ENCODE data around the gene ZNF516. TPM values are rescaled to one million over a fixed set of nuclear protein-coding genes. Genes with fewer than 3 reads are reported as not detected.
A peak's percentile ranks its signal among the peaks of the same experiment; 100 is the strongest.

ZNF516 gene
- total RNA-seq, 2 experiments from 2014 or later = 1.5 to 2.0 TPM

DNA sequence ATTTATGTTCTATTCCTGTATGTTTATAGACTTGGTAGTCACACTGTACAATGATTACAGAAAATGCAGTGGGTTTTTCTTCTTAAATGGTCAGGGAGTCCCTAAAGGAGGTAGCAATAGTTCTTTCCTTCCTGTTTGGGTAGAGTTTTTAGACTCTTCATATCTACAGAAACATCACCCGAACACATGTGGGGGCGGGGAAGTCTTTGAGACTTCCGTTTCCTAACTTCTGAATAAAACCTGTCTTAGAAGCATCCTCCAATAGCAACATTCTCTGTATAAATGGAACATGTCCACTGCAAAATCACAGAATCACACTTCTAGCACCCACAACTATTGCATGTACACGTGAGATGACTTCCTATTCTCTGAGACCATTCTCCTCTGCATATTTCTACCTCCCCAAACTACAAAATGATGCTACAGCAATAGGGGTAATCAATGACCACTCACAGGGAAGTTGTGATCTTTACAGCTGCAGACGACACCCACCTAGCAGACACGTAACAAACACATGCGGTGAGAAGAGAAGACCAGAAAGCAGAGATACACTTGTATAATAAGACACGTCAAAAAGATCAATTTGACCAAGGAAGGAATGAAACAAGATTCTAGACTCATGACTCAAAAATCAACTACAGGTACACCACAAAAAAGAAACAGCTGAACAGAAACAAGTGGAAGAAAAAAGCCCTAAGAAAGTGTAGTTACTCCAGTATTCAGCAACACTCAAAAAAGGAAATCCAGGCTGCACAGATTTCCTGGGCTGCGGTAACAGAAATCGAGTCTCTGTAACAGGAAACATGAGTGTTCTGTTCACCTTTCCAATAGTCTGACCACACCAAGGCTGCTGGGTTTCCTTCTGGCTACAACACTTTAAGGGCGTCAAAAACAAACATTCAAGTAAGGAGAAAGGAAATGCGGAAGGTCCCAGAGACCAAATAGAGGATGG, 120.4 kb downstream of the ZNF516 start:
- H3K27me3 Mint-ChIP-seq = peaks cover 12% of the 10 kb centered on the region
- peaks cover 41% of the 10 kb centered on the region for H3K4me1 Mint-ChIP-seq
- no peaks in the 10 kb centered on the region for H3K9me3 Mint-ChIP-seq (ENCODE audit: low read depth)
- ATAC-seq (peak; percentile 77), DNase-seq (peak; percentile 62)
- H3K36me3 Mint-ChIP-seq = peaks cover 3% of the 10 kb centered on the region
- H3K27ac Mint-ChIP-seq = peak overlapping the region; percentile 75
- CTCF ChIA-PET = no interaction called here
- H3K4me3 Mint-ChIP-seq = no peak overlapping the region

- H3K4me1 Mint-ChIP-seq = peaks cover 42% of the 10 kb centered on the region
- DNase-seq (no peak), ATAC-seq (no peak)
- no peaks in the 10 kb centered on the region for H3K9me3 Mint-ChIP-seq (ENCODE audit: low read depth)
- CTCF ChIA-PET = interaction anchor here (0.7 kb wide), 1 partner anchor 87 kb away, joined by 3 read pairs; no protein-coding TSS in a partner anchor
- peaks cover 15% of the 10 kb centered on the region for H3K27me3 Mint-ChIP-seq
- H3K4me3 Mint-ChIP-seq = no peak overlapping the region
- no peak overlapping the region for H3K27ac Mint-ChIP-seq
- peaks cover 3% of the 10 kb centered on the region for H3K36me3 Mint-ChIP-seq
These were observed 121.7 kb downstream of the ZNF516 start for GRCh38 chr18:76373297-76373696.

DNA sequence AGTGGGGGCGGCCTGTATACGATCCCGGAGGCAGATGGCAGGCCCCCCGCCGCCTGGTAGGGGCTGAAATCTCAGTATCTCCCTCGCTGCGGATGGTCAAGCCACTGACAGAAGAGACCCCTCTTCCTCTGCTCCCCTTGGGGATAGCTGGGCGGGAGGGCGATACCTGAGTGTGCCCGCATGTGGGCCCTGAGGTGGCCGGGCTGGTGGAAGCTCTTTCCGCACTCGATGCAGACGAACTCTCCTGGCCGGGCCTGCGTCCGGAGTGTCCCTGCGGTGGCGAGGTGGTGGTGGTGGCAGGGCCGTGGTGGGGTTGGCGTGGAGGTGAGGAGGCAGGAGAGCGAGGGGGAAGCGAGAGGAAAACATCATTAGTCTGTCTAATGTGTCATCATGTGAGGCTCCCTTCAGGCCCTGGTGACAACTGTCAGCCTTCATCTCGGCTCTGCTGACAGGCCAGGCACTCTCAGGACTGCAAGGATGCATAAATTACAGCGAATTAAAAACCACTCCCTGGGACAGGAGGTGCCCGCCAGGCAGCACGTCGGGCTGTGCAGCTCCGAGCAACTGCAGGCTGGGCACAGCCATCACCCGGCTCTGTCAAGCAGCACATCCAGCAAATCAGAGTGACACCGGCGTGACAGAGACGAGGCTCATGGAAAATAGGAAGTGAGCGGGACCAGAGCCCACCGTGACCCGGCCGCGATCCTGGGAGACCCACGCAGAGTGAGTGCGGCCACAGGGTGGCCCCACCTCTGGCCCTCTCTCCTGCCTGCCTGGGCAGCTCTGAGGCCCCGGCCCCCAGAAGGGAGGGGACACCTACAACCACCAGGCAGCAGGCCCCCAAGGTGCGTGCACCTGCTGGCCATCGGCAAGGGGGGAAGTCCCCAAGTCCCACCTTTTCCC, 123.5 kb downstream of the ZNF516 start:
- DNase-seq = no peak
- H3K27ac Mint-ChIP-seq = no peak overlapping the region
- no peaks in the 10 kb centered on the region for H3K9me3 Mint-ChIP-seq (ENCODE audit: low read depth)
- peaks cover 36% of the 10 kb centered on the region for H3K4me1 Mint-ChIP-seq
- CTCF ChIA-PET = no interaction called here
- peaks cover 17% of the 10 kb centered on the region for H3K27me3 Mint-ChIP-seq
- H3K36me3 Mint-ChIP-seq = peaks cover 3% of the 10 kb centered on the region
- H3K4me3 Mint-ChIP-seq = no peak overlapping the region
- no peak for ATAC-seq

DNA sequence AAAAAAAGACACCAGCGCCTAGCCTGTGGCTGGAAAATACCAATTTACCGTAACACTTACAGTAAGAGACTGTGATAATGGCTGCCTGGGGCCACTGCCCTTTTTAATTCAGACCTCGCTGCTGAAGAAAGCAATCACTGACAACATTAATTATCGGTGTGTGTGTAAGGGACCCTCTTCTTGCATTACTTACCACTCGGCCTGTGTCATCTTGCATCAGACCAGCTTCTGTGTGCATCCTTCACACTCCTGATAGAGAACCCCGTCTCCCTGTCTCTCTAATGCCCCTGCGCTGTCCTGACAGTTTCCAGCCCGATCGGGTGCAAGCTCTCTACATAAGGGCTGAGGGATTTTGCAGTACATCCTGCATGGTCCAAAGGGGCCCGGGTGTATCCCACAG, 124.4 kb downstream of the ZNF516 start:
- no peak for ATAC-seq
- Mint-ChIP-seq H3K36me3 (peaks cover 3% of the 10 kb centered on the region), H3K4me3 (no peak overlapping the region), H3K27me3 (peaks cover 17% of the 10 kb centered on the region), H3K4me1 (peaks cover 31% of the 10 kb centered on the region), H3K9me3 (ENCODE audit: low read depth) (no peaks in the 10 kb centered on the region), H3K27ac (no peak overlapping the region)
- CTCF ChIA-PET = no interaction called here
- no peak for DNase-seq

- no peak overlapping the region for H3K27ac Mint-ChIP-seq
- H3K9me3 Mint-ChIP-seq (ENCODE audit: low read depth) = no peaks in the 10 kb centered on the region
- no peak overlapping the region for H3K4me3 Mint-ChIP-seq
- CTCF ChIA-PET = no interaction called here
- H3K4me1 Mint-ChIP-seq = peaks cover 27% of the 10 kb centered on the region
- no peak for DNase-seq
- H3K27me3 Mint-ChIP-seq = peaks cover 17% of the 10 kb centered on the region
- H3K36me3 Mint-ChIP-seq = peaks cover 3% of the 10 kb centered on the region
- ATAC-seq = no peak
These were observed 124.8 kb downstream of the ZNF516 start for GRCh38 chr18:76370201-76370600.

DNA sequence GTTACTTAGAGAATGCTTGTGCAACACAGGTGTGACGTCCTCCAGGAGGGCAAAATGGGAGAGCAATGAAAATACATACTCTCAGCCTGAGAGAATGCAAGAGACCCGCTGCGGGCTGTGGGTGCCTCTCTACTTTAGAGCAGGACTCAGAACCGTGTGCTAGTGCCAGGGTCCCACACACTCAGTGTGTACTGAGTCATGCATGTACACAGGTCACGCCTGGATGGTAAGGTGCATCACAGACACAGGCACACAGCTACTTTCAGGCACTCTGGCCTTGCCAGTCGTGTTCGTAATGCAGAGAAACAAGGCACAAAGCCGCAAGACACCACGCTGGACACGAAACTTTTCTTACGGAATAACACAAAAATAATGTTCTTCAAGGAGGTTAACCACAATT, 125.3 kb downstream of the ZNF516 start:
- no peak overlapping the region for H3K4me3 Mint-ChIP-seq
- no peak overlapping the region for H3K27ac Mint-ChIP-seq
- CTCF ChIA-PET = no interaction called here
- peaks cover 2% of the 10 kb centered on the region for H3K36me3 Mint-ChIP-seq
- no peaks in the 10 kb centered on the region for H3K9me3 Mint-ChIP-seq (ENCODE audit: low read depth)
- no peak for ATAC-seq
- H3K4me1 Mint-ChIP-seq = peaks cover 24% of the 10 kb centered on the region
- DNase-seq = no peak
- H3K27me3 Mint-ChIP-seq = peaks cover 17% of the 10 kb centered on the region

GRCh38 chr18:76368976-76369375, 126.1 kb downstream of the ZNF516 start:
- Mint-ChIP-seq H3K36me3 (peaks cover 2% of the 10 kb centered on the region), H3K27ac (no peak overlapping the region)
- DNase-seq = no peak

DNA sequence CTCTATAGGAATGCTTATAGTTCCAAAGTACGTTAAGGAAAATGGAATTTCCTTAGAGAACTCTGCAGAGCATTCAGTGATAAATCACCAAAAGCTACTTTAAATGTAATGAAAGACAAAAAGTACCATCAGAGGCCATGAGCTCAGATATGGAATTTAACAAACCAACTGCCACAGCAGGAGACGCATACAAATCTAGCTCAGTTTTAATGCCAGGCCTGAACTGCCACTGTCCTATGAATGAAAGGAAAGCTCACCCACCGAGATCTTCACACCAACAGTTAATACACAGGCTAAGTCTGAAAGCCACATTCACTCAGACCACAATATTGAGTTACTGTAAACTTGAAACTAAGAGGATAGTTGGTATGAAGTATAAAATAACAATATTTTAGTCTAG, 126.8 kb downstream of the ZNF516 start:
- Mint-ChIP-seq H3K36me3 (peaks cover 2% of the 10 kb centered on the region), H3K9me3 (ENCODE audit: low read depth) (no peaks in the 10 kb centered on the region), H3K4me1 (peaks cover 20% of the 10 kb centered on the region), H3K27me3 (peaks cover 17% of the 10 kb centered on the region), H3K27ac (no peak overlapping the region), H3K4me3 (no peak overlapping the region)
- CTCF ChIA-PET = no interaction called here
- ATAC-seq (no peak), DNase-seq (no peak)

More at GRCh38 chr18:76368976-76369375, 126.1 kb downstream of the ZNF516 start:
- Mint-ChIP-seq H3K4me1 (peaks cover 24% of the 10 kb centered on the region), H3K9me3 (ENCODE audit: low read depth) (no peaks in the 10 kb centered on the region), H3K27me3 (peaks cover 17% of the 10 kb centered on the region), H3K4me3 (no peak overlapping the region)
- CTCF ChIA-PET = no interaction called here
- no peak for ATAC-seq

- no peak overlapping the region for H3K4me3 Mint-ChIP-seq
These were observed 127.6 kb downstream of the ZNF516 start for GRCh38 chr18:76367168-76368125.

GRCh38 chr18:76365561-76365960, 129.5 kb downstream of the ZNF516 start:
- no peak overlapping the region for H3K27ac Mint-ChIP-seq
- peaks cover 16% of the 10 kb centered on the region for H3K4me1 Mint-ChIP-seq
- CTCF ChIA-PET = interaction anchor here (1.2 kb wide), 1 partner anchor 33 kb away, joined by 4 read pairs; no protein-coding TSS in a partner anchor
- DNase-seq = no peak
- no peaks in the 10 kb centered on the region for H3K36me3 Mint-ChIP-seq
- ATAC-seq = no peak
- H3K27me3 Mint-ChIP-seq = peaks cover 10% of the 10 kb centered on the region
- H3K4me3 Mint-ChIP-seq = no peak overlapping the region
- no peaks in the 10 kb centered on the region for H3K9me3 Mint-ChIP-seq (ENCODE audit: low read depth)

More at GRCh38 chr18:76367168-76368125, 127.6 kb downstream of the ZNF516 start:
- H3K27me3 Mint-ChIP-seq = peaks cover 13% of the 10 kb centered on the region
- H3K9me3 Mint-ChIP-seq (ENCODE audit: low read depth) = no peaks in the 10 kb centered on the region
- H3K4me1 Mint-ChIP-seq = peaks cover 16% of the 10 kb centered on the region
- no peak overlapping the region for H3K27ac Mint-ChIP-seq
- no peaks in the 10 kb centered on the region for H3K36me3 Mint-ChIP-seq
- CTCF ChIA-PET = no interaction called here
- DNase-seq (no peak), ATAC-seq (no peak)

DNA sequence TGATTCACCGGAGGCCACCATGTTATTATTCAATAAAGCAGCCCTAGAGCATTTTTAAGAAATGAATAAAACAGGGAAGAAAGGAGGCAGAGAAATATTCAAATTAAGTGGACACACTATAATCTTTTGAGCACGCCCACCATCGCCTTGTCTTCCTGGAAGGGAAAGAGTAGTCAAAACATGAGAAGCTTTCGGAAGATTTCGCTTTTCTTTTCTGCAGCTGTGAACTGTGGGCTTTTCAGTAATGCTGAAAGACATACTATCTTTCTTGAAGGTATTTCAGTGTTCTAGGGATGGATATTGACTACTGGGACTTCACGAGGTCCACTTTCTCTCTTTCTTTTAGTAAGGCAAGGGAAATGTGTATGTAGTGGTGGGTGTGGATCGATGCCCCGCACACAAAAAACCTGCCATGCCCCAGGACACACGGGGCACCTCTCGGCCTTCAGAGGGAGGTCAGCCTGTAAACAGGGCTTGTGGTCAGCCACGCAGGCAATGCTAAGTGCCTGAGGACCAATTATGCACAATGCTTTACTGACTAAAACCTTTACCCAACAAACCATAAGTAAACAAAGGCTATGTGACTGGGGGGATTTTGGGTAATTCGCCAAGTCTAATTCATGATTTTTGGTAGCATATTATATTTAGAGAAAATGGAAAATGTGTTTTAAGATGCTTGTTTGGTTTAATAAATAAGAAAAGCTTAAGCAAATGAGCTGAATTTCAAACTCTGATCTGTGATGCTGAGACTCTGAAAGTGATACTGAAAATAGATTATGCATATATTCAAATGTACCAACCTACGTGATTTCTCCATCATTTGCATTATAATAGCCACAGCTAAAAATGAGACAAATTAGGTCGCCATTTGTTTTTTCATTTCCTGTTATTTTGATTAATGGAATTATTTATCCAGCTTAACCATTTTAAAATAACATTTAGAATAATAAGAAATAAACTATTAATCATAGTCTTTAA, 130.5 kb downstream of the ZNF516 start:
- Mint-ChIP-seq H3K4me3 (peak overlapping the region; percentile 51), H3K4me1 (peaks cover 16% of the 10 kb centered on the region), H3K36me3 (no peaks in the 10 kb centered on the region), H3K27ac (peak overlapping the region; percentile 74), H3K9me3 (ENCODE audit: low read depth) (no peaks in the 10 kb centered on the region), H3K27me3 (peaks cover 5% of the 10 kb centered on the region)
- DNase-seq = peak; percentile 49
- CTCF ChIA-PET = interaction anchor here (1.2 to 1.4 kb wide), 2 partner anchors 14 to 34 kb away, joined by 4 read pairs; no protein-coding TSS in a partner anchor
- ATAC-seq = peak; percentile 75

All from activated CD8-positive, alpha-beta memory T cell treated with anti-CD3 and anti-CD28 coated beads, Interleukin-2, amount 10 ng/mL, durations not matched to agents 7 days and 5 days (primary cell).